GM23338 (cell line): Measurements from ENCODE around the gene PP2D1. TPM values are rescaled to one million over a fixed set of nuclear protein-coding genes. Genes with fewer than 3 reads are reported as not detected.
"Not testable (repeated sequence)": the region's sequence is repeated elsewhere in the genome, so short reads cannot be mapped to it uniquely, and the experiment has no call there.

Experiments used
- ATAC-seq: fragments of 200-7000 bp; cut with Tn5 transposase; 3 replicates; pipeline ENCODE4 v1.9.1; 2020
- DNase-seq: peaks from one replicate; pipeline ENCODE4 v3.0.0-alpha.2; 2015; ENCODE audit warnings: low spot score
- H2AFZ ChIP-seq: fragments of 200-600 bp; sonication (generic); 2 replicates; pipeline ENCODE4 v1.8.0; 2016; ENCODE audit warnings: antibody characterized with exemption, mild to moderate bottlenecking, moderate library complexity
- H3F3A ChIP-seq: fragments of 200-600 bp; sonication (generic); replicated peaks from 2 replicates; pipeline ENCODE4 v1.8.0; 2017; ENCODE audit warnings: antibody characterized with exemption, mixed run types, low read depth
- H3K27ac ChIP-seq: fragments of 200-600 bp; sonication (generic); 2 replicates; pipeline ENCODE4 v1.6.1; 2016; ENCODE audit warnings: low read depth
- H3K27me3 ChIP-seq: fragments of 200-600 bp; sonication (generic); 2 replicates; pipeline ENCODE4 v1.8.0; 2016; ENCODE audit warnings: mild to moderate bottlenecking, mixed run types, moderate library complexity; ENCODE audit not compliant: insufficient read depth
- H3K36me3 ChIP-seq: fragments of 200-600 bp; sonication (generic); 2 replicates; pipeline ENCODE4 v1.8.0; 2016; ENCODE audit warnings: mild to moderate bottlenecking; ENCODE audit not compliant: insufficient read depth
- H3K4me1 ChIP-seq: fragments of 200-600 bp; sonication (generic); 2 replicates; pipeline ENCODE4 v1.8.0; 2016; ENCODE audit warnings: mild to moderate bottlenecking, moderate library complexity; ENCODE audit not compliant: insufficient read depth
- H3K4me2 ChIP-seq: fragments of 200-600 bp; sonication (generic); 2 replicates; pipeline ENCODE4 v1.7.1; 2017; ENCODE audit warnings: mixed run types
- H3K4me3 ChIP-seq: fragments of 200-600 bp; sonication (generic); 2 replicates; pipeline ENCODE4 v1.6.1; 2016; ENCODE audit warnings: mixed run types
- H3K79me2 ChIP-seq: fragments of 200-600 bp; sonication (generic); replicated peaks from 2 replicates; pipeline ENCODE4 v1.8.0; 2017; ENCODE audit warnings: mild to moderate bottlenecking; ENCODE audit not compliant: insufficient read depth
- H3K9me2 ChIP-seq: fragments of 200-600 bp; sonication (generic); 2 replicates; pipeline ENCODE4 v1.8.0; 2017; ENCODE audit not compliant: insufficient read depth
- H4K20me1 ChIP-seq: fragments of 200-600 bp; sonication (generic); replicated peaks from 2 replicates; pipeline ENCODE4 v1.8.0; 2017; ENCODE audit warnings: mild to moderate bottlenecking; ENCODE audit not compliant: insufficient read depth
- H3K27ac Mint-ChIP-seq: 2 replicates; pipeline ENCODE4 v1.8.0; 2020; ENCODE audit warnings: inconsistent platforms, mild to moderate bottlenecking, moderate library complexity, mixed read lengths
- H3K27me3 Mint-ChIP-seq: 3 replicates; pipeline ENCODE4 v1.8.0; 2022; ENCODE audit warnings: low read depth, mild to moderate bottlenecking, moderate library complexity, mixed read lengths, inconsistent platforms; ENCODE audit not compliant: insufficient read depth, poor library complexity
- H3K36me3 Mint-ChIP-seq: 3 replicates; pipeline ENCODE4 v1.8.0; 2021; ENCODE audit warnings: low read depth, mild to moderate bottlenecking, inconsistent platforms, moderate library complexity, mixed read lengths
- H3K4me1 Mint-ChIP-seq: 3 replicates; pipeline ENCODE4 v1.8.0; 2020; ENCODE audit warnings: mild to moderate bottlenecking, inconsistent platforms, mixed read lengths
- H3K4me3 Mint-ChIP-seq: 3 replicates; pipeline ENCODE4 v1.8.0; 2021; ENCODE audit warnings: moderate library complexity, mild to moderate bottlenecking, inconsistent platforms, mixed read lengths
- H3K9me3 Mint-ChIP-seq: 3 replicates; pipeline ENCODE4 v1.8.0; 2020; ENCODE audit warnings: moderate library complexity, mild to moderate bottlenecking, inconsistent platforms, mixed read lengths
- CREB1 ChIP-seq: fragments of 250-450 bp; sonication (Bioruptor Pico); IDR thresholded peaks from 2 replicates; pipeline ENCODE4 v1.5.0; 2020; ENCODE audit warnings: low read depth, mild to moderate bottlenecking, moderate library complexity
- CTCF ChIP-seq, 2 experiments: fragments of 200-600 bp in 1 of 2; sonication (generic) in 1 of 2; conservative IDR thresholded peaks; 2 replicates each; pipeline versions ENCODE4 v1.5.1 to v1.6.1; 2016 to 2017; ENCODE audit warnings: antibody characterized with exemption in 2 of 2, low read depth in 2 of 2, mild to moderate bottlenecking in 2 of 2, moderate library complexity in 1 of 2
- NANOG ChIP-seq: IDR thresholded peaks from 2 replicates; pipeline ENCODE4 v1.6.1; 2016; ENCODE audit warnings: antibody characterized with exemption, borderline replicate concordance
- STAT1 ChIP-seq: IDR thresholded peaks from one replicate; pipeline ENCODE4 v1.6.1; 2016; ENCODE audit warnings: antibody characterized with exemption; ENCODE audit not compliant: unreplicated experiment
- ZNF114 ChIP-seq: fragments of 250-450 bp; sonication (Bioruptor Pico); IDR thresholded peaks from 2 replicates; pipeline ENCODE4 v1.5.0; 2020; ENCODE audit warnings: mild to moderate bottlenecking, moderate library complexity
- ZNF462 ChIP-seq: fragments of 250-450 bp; sonication (Bioruptor Pico); IDR thresholded peaks from 2 replicates; pipeline ENCODE4 v1.5.0; 2020; ENCODE audit warnings: mild to moderate bottlenecking, moderate library complexity
- polyA plus RNA-seq: library from polyadenylated mRNA; unstranded; fragments of >200 nt; fragmentation: Nextera tagmentation; extraction: Ambion mirVana; gene quantifications from 2 replicates; pipeline ENCODE4 v1.2.1, GENCODE V29; 2016
- total RNA-seq: library from RNA; depleted of rRNA; stranded (reverse); fragments of >200 nt; shearing (Covaris generic); gene quantifications from 2 replicates; pipeline ENCODE4 v1.2.3, GENCODE V29; 2014
- TF ChIP-seq, protein P1 (sequence below): IDR thresholded peaks from one replicate; pipeline ENCODE4 v1.6.1; 2018; ENCODE audit warnings: antibody characterized with exemption; ENCODE audit not compliant: unreplicated experiment
- TF ChIP-seq, protein P2 (sequence below): IDR thresholded peaks from 2 replicates; pipeline ENCODE4 v1.6.1; 2016; ENCODE audit warnings: antibody characterized with exemption

Gene PP2D1
- total and polyA plus RNA-seq, 2 experiments from 2014 or later, result 0.40 TPM; not detected in 1

DNA sequence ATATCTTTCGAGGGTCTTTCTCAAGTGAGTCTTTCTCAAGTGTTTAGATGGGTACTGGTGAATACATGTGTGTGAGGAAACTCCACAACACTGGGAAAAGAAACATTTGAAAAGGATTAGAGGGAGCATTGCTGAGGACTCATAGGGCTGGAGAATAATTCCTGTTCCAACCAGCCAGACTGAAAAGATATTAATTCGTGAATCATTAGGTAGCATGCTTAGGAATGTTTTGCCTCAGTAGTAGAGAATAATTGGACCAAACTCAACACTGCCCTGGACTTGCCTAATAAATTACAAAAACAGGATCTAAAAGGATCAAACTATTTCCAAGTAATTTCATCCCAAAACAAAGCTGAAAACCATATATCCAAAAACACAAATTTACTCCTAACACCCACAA is 17.3 kb downstream of the PP2D1 start:
- TF ChIP-seq CTCF (conservative IDR thresholded peaks at IDR 0.05; ENCODE audit: low read depth in 2 of 2) (no peak), NANOG (no peak), CREB1 (CRISPR knock-in tag) (no peak), ZNF462 (no peak), STAT1 (no peak), ZNF114 (CRISPR knock-in tag) (no peak)
- TF ChIP-seq, protein P1, sequence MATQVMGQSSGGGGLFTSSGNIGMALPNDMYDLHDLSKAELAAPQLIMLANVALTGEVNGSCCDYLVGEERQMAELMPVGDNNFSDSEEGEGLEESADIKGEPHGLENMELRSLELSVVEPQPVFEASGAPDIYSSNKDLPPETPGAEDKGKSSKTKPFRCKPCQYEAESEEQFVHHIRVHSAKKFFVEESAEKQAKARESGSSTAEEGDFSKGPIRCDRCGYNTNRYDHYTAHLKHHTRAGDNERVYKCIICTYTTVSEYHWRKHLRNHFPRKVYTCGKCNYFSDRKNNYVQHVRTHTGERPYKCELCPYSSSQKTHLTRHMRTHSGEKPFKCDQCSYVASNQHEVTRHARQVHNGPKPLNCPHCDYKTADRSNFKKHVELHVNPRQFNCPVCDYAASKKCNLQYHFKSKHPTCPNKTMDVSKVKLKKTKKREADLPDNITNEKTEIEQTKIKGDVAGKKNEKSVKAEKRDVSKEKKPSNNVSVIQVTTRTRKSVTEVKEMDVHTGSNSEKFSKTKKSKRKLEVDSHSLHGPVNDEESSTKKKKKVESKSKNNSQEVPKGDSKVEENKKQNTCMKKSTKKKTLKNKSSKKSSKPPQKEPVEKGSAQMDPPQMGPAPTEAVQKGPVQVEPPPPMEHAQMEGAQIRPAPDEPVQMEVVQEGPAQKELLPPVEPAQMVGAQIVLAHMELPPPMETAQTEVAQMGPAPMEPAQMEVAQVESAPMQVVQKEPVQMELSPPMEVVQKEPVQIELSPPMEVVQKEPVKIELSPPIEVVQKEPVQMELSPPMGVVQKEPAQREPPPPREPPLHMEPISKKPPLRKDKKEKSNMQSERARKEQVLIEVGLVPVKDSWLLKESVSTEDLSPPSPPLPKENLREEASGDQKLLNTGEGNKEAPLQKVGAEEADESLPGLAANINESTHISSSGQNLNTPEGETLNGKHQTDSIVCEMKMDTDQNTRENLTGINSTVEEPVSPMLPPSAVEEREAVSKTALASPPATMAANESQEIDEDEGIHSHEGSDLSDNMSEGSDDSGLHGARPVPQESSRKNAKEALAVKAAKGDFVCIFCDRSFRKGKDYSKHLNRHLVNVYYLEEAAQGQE, result no peak
- TF ChIP-seq, protein P2, sequence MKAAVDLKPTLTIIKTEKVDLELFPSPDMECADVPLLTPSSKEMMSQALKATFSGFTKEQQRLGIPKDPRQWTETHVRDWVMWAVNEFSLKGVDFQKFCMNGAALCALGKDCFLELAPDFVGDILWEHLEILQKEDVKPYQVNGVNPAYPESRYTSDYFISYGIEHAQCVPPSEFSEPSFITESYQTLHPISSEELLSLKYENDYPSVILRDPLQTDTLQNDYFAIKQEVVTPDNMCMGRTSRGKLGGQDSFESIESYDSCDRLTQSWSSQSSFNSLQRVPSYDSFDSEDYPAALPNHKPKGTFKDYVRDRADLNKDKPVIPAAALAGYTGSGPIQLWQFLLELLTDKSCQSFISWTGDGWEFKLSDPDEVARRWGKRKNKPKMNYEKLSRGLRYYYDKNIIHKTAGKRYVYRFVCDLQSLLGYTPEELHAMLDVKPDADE, result no peak
- Histone ChIP-seq H3F3A (no peaks in the 10 kb centered on the region), H3K36me3 (no peaks in the 10 kb centered on the region), H2AFZ (no peak overlapping the region), H3K9me2 (no peaks in the 10 kb centered on the region), H3K4me3 (no peak overlapping the region), H3K4me1 (no peaks in the 10 kb centered on the region), H3K79me2 (no peaks in the 10 kb centered on the region), H3K4me2 (no peak overlapping the region), H4K20me1 (no peaks in the 10 kb centered on the region), H3K27me3 (no peaks in the 10 kb centered on the region), H3K27ac (no peak overlapping the region)
- Mint-ChIP-seq H3K36me3 (no peaks in the 10 kb centered on the region), H3K4me3 (no peak overlapping the region), H3K4me1 (no peaks in the 10 kb centered on the region), H3K27ac (no peak overlapping the region), H3K27me3 (no peaks in the 10 kb centered on the region), H3K9me3 (no peaks in the 10 kb centered on the region)
- no peak for ATAC-seq
- no peak for DNase-seq

DNA sequence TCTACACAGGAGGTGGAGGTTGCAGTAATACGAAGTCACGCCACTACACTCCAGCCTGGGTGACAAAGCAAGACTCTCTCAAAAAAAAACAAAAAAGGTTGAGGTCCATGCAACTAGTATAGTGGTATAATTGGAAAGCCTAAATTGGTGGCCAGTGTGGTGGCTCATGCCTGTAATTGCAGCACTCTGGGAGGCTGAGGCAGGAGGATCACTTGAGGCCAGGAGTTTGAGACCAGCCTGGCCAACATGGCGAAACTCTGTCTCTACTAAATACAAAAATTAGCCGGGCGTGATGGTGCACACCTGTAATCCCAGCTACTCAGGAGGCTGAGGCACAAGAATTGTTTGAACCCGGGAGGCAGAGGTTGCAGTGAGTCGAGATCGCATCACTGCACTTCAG is 23.2 kb downstream of the PP2D1 start:
- H3K36me3 Mint-ChIP-seq, result peaks cover 10% of the 10 kb centered on the region
- H4K20me1 ChIP-seq, H3K4me2 ChIP-seq, H3K4me3 ChIP-seq, H3K9me3 Mint-ChIP-seq, H3K9me2 ChIP-seq, H3K27me3 ChIP-seq, H2AFZ ChIP-seq, DNase-seq, ATAC-seq, H3K27ac ChIP-seq, H3K4me3 Mint-ChIP-seq, H3K27me3 Mint-ChIP-seq, H3F3A ChIP-seq, H3K36me3 ChIP-seq, H3K79me2 ChIP-seq: not testable (repeated sequence)
- H3K4me1 Mint-ChIP-seq, result peaks cover 13% of the 10 kb centered on the region
- H3K27ac Mint-ChIP-seq, result 0 out of 2 replicates have a peak overlapping the region, but pooled peaks have one; percentile 24
- peaks cover 17% of the 10 kb centered on the region for H3K4me1 ChIP-seq
